ENCODE data around the gene OR51B2.
"Not testable (repeated sequence)": the region's sequence is repeated elsewhere in the genome, so short reads cannot be mapped to it uniquely, and the experiment has no call there.

Gene OR51B2, protein sequence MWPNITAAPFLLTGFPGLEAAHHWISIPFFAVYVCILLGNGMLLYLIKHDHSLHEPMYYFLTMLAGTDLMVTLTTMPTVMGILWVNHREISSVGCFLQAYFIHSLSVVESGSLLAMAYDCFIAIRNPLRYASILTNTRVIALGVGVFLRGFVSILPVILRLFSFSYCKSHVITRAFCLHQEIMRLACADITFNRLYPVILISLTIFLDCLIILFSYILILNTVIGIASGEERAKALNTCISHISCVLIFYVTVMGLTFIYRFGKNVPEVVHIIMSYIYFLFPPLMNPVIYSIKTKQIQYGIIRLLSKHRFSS

GRCh38 chr11:5324197-5324596 is at the start of gene OR51B2:
OR51B2 (minus strand) TSS chr11:5324297; CDS start chr11:5324297, 0 bp downstream.
- TF ChIP-seq, protein P1, sequence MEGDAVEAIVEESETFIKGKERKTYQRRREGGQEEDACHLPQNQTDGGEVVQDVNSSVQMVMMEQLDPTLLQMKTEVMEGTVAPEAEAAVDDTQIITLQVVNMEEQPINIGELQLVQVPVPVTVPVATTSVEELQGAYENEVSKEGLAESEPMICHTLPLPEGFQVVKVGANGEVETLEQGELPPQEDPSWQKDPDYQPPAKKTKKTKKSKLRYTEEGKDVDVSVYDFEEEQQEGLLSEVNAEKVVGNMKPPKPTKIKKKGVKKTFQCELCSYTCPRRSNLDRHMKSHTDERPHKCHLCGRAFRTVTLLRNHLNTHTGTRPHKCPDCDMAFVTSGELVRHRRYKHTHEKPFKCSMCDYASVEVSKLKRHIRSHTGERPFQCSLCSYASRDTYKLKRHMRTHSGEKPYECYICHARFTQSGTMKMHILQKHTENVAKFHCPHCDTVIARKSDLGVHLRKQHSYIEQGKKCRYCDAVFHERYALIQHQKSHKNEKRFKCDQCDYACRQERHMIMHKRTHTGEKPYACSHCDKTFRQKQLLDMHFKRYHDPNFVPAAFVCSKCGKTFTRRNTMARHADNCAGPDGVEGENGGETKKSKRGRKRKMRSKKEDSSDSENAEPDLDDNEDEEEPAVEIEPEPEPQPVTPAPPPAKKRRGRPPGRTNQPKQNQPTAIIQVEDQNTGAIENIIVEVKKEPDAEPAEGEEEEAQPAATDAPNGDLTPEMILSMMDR (IDR thresholded peaks at IDR 0.05; ENCODE audit: low read depth, low read length): no peak
- no peak within 1 kb of the TSS for H3K27ac ChIP-seq
- H3K36me3 ChIP-seq: no peaks in the 10 kb centered on the region
- H3K4me3 ChIP-seq (ENCODE audit: low read depth, low read length): no peak within 1 kb of the TSS
- no peaks in the 10 kb centered on the region for H3K9me3 ChIP-seq (ENCODE audit: severe bottlenecking)
- DNase-seq: no peak
- peaks cover 62% of the 10 kb centered on the region for H3K27me3 ChIP-seq (ENCODE audit: insufficient read depth, low read depth, severe bottlenecking)

DNA sequence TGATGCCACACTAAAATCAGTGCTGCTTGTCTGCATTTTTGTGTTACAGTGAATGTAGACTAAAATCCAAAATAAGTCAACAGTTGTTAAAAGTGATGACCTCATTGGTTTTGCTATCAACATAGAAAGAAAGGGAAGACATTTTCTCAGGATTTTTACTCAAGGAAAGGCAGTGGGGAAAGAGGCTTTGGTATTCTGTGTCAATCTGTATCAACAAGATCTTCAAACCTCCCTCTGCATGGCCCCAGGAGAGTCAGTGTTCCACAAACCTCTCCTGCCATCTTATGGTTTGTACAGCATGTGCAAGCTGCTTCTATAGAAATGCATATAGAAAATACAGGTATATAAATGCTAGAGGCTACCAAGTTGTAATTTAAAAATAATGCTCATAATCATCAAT is 45.7 kb upstream of the OR51B2 start:
- Histone ChIP-seq H3K9me3 (ENCODE audit: severe bottlenecking) (peaks cover 2% of the 10 kb centered on the region), H3K36me3 (no peaks in the 10 kb centered on the region), H3K4me3 (ENCODE audit: low read depth, low read length) (no peak overlapping the region), H3K27me3 (ENCODE audit: insufficient read depth, low read depth, severe bottlenecking) (peaks cover 57% of the 10 kb centered on the region), H3K27ac (no peak overlapping the region)
- DNase-seq: no peak
- TF ChIP-seq, protein P1 (IDR thresholded peaks at IDR 0.05; ENCODE audit: low read depth, low read length): no peak

GRCh38 chr11:5368502-5369043 is 44.5 kb upstream of the OR51B2 start:
- Histone ChIP-seq H3K9me3 (ENCODE audit: severe bottlenecking) (peaks cover 2% of the 10 kb centered on the region), H3K27me3 (ENCODE audit: insufficient read depth, low read depth, severe bottlenecking) (peaks cover 67% of the 10 kb centered on the region), H3K27ac (no peak overlapping the region), H3K36me3 (no peaks in the 10 kb centered on the region), H3K4me3 (ENCODE audit: low read depth, low read length) (no peak overlapping the region)
- no peak for DNase-seq
- TF ChIP-seq, protein P1 (IDR thresholded peaks at IDR 0.05; ENCODE audit: low read depth, low read length): no peak

DNA sequence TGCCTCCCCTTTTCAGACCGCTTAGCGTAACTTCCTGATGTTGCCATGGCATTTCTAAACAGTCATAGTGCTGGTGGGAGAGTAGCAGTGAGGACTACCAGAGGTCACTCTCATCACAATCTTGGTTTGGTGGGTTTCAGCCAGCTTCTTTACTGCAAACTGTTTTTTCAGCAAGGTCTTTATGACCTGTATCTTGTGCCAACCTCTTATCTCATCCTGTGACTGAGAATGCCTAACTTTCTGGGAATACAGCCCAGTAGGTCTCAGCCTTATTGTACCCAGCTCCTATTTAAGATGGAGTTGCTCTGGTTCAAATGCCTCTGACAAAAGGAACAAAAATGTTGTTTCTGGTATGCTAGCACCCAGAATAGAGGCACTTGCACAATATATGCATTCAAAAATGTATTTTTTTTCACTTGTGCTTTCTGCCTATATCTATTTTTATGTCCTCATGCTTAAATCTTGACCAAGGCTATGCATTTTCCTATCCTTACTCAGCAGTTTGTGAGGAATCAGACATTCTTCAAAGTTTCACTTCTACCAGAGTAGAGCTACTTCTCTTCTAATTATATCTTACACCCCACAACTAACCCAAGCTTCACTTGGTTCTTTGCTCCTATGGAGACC is 43.5 kb upstream of the OR51B2 start:
- no peak for DNase-seq
- TF ChIP-seq, protein P1 (IDR thresholded peaks at IDR 0.05; ENCODE audit: low read depth, low read length): no peak
- Histone ChIP-seq H3K27ac (no peak overlapping the region), H3K36me3 (no peaks in the 10 kb centered on the region), H3K9me3 (ENCODE audit: severe bottlenecking) (no peaks in the 10 kb centered on the region), H3K4me3 (ENCODE audit: low read depth, low read length) (no peak overlapping the region), H3K27me3 (ENCODE audit: insufficient read depth, low read depth, severe bottlenecking) (peaks cover 64% of the 10 kb centered on the region)

GRCh38 chr11:5366856-5367255 is 42.8 kb upstream of the OR51B2 start:
- no peak overlapping the region for H3K27ac ChIP-seq
- peaks cover 64% of the 10 kb centered on the region for H3K27me3 ChIP-seq (ENCODE audit: insufficient read depth, low read depth, severe bottlenecking)
- no peaks in the 10 kb centered on the region for H3K36me3 ChIP-seq
- no peak for DNase-seq
- H3K9me3 ChIP-seq (ENCODE audit: severe bottlenecking): no peaks in the 10 kb centered on the region
- TF ChIP-seq, protein P1 (IDR thresholded peaks at IDR 0.05; ENCODE audit: low read depth, low read length): no peak
- H3K4me3 ChIP-seq (ENCODE audit: low read depth, low read length): no peak overlapping the region

- not testable (repeated sequence) for H3K36me3 ChIP-seq; H3K9me3 ChIP-seq (ENCODE audit: severe bottlenecking); H3K27ac ChIP-seq; DNase-seq; H3K4me3 ChIP-seq (ENCODE audit: low read depth, low read length)
- peaks cover 66% of the 10 kb centered on the region for H3K27me3 ChIP-seq (ENCODE audit: insufficient read depth, low read depth, severe bottlenecking)
These were observed 42.3 kb upstream of the OR51B2 start for GRCh38 chr11:5366365-5366764.

Measured in WERI-Rb-1 (cell line).